Measurements from ENCODE around the gene PLXNA2. TPM values are rescaled to one million over a fixed set of nuclear protein-coding genes. Genes with fewer than 3 reads are reported as not detected.

The PLXNA2 gene
- total RNA-seq, 4 donors from 2014 or later = 26.9 to 54.0 (median 46.1) TPM

GRCh38 chr1:208185801-208186231 is 58.4 kb downstream of the PLXNA2 start:
- peak overlapping the region in 2 of 4 donors; percentile 77 to 79 for H3K27ac ChIP-seq
- no peaks in the 10 kb centered on the region for H3K27me3 ChIP-seq
- H3K4me3 ChIP-seq = no peak overlapping the region
- 68 to 82% methylated on average over 3 of the region's 3 CpGs for WGBS, 2 donors
- intact Hi-C loops (cut with DNase I) = loop anchor here (10.0 kb wide), 1 partner anchor 51 kb away; no protein-coding TSS in a partner anchor
- TF ChIP-seq CTCF (IDR thresholded peaks at IDR 0.05) = no peak
- no peak for DNase-seq
- no peaks in the 10 kb centered on the region for H3K9me3 ChIP-seq
- peaks cover 35 to 56% (median 46%) of the 10 kb centered on the region in 3 donors for H3K4me1 ChIP-seq
- H3K36me3 ChIP-seq = peaks cover 0 to 42% (median 3%) of the 10 kb centered on the region in 3 donors

DNA sequence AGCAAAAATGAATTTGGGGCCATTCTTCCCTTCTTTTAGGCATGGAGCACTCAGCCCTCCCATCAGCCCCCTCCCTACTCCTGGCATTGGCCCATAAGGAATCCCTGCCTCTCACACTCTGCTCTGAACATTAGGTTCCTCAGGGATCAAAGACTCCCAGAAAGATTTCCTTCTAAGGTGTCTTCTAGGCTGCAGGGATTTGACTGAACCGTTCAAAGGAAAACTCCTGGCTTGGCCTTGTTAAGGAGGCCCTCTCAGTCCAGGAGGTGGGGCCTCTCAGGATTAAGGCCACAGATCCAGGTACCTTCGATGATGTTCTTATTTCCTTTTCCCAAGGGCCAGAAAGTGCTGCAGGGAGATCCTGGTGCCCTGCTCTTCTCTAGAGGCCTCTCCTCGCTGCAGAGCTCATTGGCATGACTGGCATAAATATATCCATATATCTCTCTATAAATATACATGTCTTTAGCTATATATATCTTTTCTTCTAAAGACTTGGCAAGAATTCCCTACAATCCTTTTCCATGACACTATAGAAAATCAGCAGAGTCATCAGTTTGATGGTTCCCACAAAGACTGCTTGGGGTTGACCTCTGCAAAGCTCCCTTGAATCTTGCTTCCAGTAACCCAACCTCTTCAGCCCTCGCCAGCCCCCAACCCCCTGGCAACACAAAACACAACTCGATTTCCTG is 59.1 kb downstream of the PLXNA2 start:
- intact Hi-C loops (cut with DNase I) = loop anchor here (10.0 kb wide), 1 partner anchor 50 kb away; no protein-coding TSS in a partner anchor
- TF ChIP-seq CTCF (IDR thresholded peaks at IDR 0.05) (no peak), POLR2A (IDR thresholded peaks at IDR 0.05) (no peak)
- WGBS, 2 donors = 48 to 55% methylated on average over 5 of the region's 5 CpGs
- Histone ChIP-seq H3K4me3 (no peak overlapping the region), H3K27me3 (no peaks in the 10 kb centered on the region), H3K9me3 (no peaks in the 10 kb centered on the region), H3K27ac (peak overlapping the region; percentile 73 to 79 (median 77)), H3K4me1 (peaks cover 35 to 63% (median 49%) of the 10 kb centered on the region in 3 donors), H3K36me3 (peaks cover 0 to 41% (median 0%) of the 10 kb centered on the region in 3 donors)
- DNase-seq = no peak

- H3K27ac ChIP-seq = peak overlapping the region; percentile 73 to 79 (median 77)
- no peak overlapping the region for H3K4me3 ChIP-seq
- H3K9me3 ChIP-seq = no peaks in the 10 kb centered on the region
- no peaks in the 10 kb centered on the region for H3K27me3 ChIP-seq
- H3K4me1 ChIP-seq = peaks cover 35 to 72% (median 54%) of the 10 kb centered on the region in 3 donors
- TF ChIP-seq CTCF (IDR thresholded peaks at IDR 0.05) (no peak), POLR2A (IDR thresholded peaks at IDR 0.05) (no peak)
- intact Hi-C loops (cut with DNase I) = loop anchor here (10.0 kb wide), 1 partner anchor 49 kb away; no protein-coding TSS in a partner anchor
- 32 to 57% methylated on average over 8 of the region's 8 CpGs for WGBS, 2 donors
- DNase-seq = no peak
- peaks cover 0 to 36% (median 0%) of the 10 kb centered on the region in 3 donors for H3K36me3 ChIP-seq
These were observed 59.9 kb downstream of the PLXNA2 start for GRCh38 chr1:208183977-208184911.

- no peak for TF ChIP-seq CTCF (IDR thresholded peaks at IDR 0.05)
- TF ChIP-seq POLR2A (IDR thresholded peaks at IDR 0.05) = no peak
- no peak overlapping the region for H3K4me3 ChIP-seq
- peak overlapping the region in 3 of 4 donors; percentile 39 to 79 (median 77) for H3K27ac ChIP-seq
- WGBS, 2 donors = 72 to 74% methylated on average over 6 to 10 of the region's 10 CpGs
- H3K9me3 ChIP-seq = no peaks in the 10 kb centered on the region
- no peaks in the 10 kb centered on the region for H3K27me3 ChIP-seq
- intact Hi-C loops (cut with DNase I) = loop anchor here (10.0 kb wide), 1 partner anchor 48 kb away; no protein-coding TSS in a partner anchor
- DNase-seq = no peak
- peaks cover 35 to 84% (median 65%) of the 10 kb centered on the region in 3 donors for H3K4me1 ChIP-seq
- H3K36me3 ChIP-seq = peaks cover 0 to 30% (median 0%) of the 10 kb centered on the region in 3 donors
These were observed 61.1 kb downstream of the PLXNA2 start for GRCh38 chr1:208182880-208183645.

Measured in esophagus squamous epithelium (tissue), 5 donors.